ENCODE results near the gene MYDGF.

The MYDGF gene

GRCh38 chr19:4645718-4646117 lies 24.4 kb downstream of the MYDGF start:
- Histone ChIP-seq H3K4me3 (replicated peaks; ENCODE audit: insufficient read depth, low read length) (no peak overlapping the region), H3K27ac (replicated peaks) (no peak overlapping the region), H3K27me3 (ENCODE audit: insufficient read depth, poor library complexity, severe bottlenecking) (no peaks in the 10 kb centered on the region)
- no peak for TF ChIP-seq CTCF (IDR thresholded peaks at IDR 0.05; ENCODE audit: insufficient read depth, low read length)
- TF ChIP-seq SPI1 (IDR thresholded peaks at IDR 0.05; ENCODE audit: borderline replicate concordance, low read depth) = no peak
- TF ChIP-seq POLR2AphosphoS5 (IDR thresholded peaks at IDR 0.05; ENCODE audit: low read depth) = no peak
- TF ChIP-seq, protein P1, sequence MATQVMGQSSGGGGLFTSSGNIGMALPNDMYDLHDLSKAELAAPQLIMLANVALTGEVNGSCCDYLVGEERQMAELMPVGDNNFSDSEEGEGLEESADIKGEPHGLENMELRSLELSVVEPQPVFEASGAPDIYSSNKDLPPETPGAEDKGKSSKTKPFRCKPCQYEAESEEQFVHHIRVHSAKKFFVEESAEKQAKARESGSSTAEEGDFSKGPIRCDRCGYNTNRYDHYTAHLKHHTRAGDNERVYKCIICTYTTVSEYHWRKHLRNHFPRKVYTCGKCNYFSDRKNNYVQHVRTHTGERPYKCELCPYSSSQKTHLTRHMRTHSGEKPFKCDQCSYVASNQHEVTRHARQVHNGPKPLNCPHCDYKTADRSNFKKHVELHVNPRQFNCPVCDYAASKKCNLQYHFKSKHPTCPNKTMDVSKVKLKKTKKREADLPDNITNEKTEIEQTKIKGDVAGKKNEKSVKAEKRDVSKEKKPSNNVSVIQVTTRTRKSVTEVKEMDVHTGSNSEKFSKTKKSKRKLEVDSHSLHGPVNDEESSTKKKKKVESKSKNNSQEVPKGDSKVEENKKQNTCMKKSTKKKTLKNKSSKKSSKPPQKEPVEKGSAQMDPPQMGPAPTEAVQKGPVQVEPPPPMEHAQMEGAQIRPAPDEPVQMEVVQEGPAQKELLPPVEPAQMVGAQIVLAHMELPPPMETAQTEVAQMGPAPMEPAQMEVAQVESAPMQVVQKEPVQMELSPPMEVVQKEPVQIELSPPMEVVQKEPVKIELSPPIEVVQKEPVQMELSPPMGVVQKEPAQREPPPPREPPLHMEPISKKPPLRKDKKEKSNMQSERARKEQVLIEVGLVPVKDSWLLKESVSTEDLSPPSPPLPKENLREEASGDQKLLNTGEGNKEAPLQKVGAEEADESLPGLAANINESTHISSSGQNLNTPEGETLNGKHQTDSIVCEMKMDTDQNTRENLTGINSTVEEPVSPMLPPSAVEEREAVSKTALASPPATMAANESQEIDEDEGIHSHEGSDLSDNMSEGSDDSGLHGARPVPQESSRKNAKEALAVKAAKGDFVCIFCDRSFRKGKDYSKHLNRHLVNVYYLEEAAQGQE (IDR thresholded peaks at IDR 0.05; ENCODE audit: insufficient replicate concordance, low read depth) = no peak
- TF ChIP-seq GABPA (IDR thresholded peaks at IDR 0.05; ENCODE audit: low read depth) = no peak
- no peak for DNase-seq (ENCODE audit: low read depth in 1 of 2, low spot score in 1 of 2)

DNA sequence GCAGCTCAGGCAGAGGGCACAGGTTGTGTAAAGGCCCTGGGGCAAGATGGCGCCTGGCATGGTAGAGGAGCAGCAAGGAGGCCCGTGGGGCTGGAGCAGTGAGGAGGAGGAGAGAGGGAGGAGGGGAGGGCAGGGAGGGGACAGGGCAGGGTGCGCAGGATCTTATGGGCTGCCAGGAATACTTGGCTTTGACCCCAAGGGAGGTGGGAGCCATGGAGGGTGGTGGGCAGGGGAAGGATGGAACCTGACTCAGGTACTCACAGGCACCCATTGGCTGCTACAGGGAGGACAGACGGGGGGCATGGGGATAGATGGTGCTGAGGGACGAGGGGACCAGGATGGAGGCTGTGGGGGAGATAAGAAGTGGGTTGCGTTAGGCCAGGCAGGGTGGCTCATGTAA lies 27.5 kb downstream of the MYDGF start:
- H3K4me3 ChIP-seq (replicated peaks; ENCODE audit: insufficient read depth, low read length) = no peak overlapping the region
- no peak for DNase-seq (ENCODE audit: low read depth in 1 of 2, low spot score in 1 of 2)
- H3K27me3 ChIP-seq (ENCODE audit: insufficient read depth, poor library complexity, severe bottlenecking) = no peaks in the 10 kb centered on the region
- no peak overlapping the region for H3K27ac ChIP-seq (replicated peaks)
- TF ChIP-seq, protein P1 (IDR thresholded peaks at IDR 0.05; ENCODE audit: insufficient replicate concordance, low read depth) = no peak
- TF ChIP-seq SPI1 (IDR thresholded peaks at IDR 0.05; ENCODE audit: borderline replicate concordance, low read depth) (no peak), GABPA (IDR thresholded peaks at IDR 0.05; ENCODE audit: low read depth) (no peak), POLR2AphosphoS5 (IDR thresholded peaks at IDR 0.05; ENCODE audit: low read depth) (no peak), CTCF (IDR thresholded peaks at IDR 0.05; ENCODE audit: insufficient read depth, low read length) (no peak)

DNA sequence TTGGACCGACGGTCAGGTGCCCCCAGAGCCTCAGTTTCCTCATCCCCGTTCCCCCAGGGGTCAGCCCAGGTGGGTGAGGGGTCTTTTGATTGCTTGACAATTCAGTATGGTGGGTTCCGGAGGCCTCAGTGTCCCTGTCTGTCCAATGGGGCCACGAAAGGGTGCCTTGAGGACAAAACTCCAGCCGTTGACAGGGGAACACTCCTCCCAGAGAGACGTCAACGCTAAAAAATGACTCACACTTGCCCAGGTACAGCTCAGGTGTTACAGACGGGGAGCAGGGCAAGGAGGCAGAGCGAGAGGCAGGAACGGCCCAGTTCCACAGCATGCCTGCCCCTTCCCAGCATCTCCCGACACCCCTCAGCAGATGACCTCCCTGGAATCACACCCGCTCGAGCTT lies 29.0 kb downstream of the MYDGF start:
- H3K27ac ChIP-seq (replicated peaks) = no peak overlapping the region
- TF ChIP-seq GABPA (IDR thresholded peaks at IDR 0.05; ENCODE audit: low read depth) (no peak), POLR2AphosphoS5 (IDR thresholded peaks at IDR 0.05; ENCODE audit: low read depth) (no peak), CTCF (IDR thresholded peaks at IDR 0.05; ENCODE audit: insufficient read depth, low read length) (no peak), SPI1 (IDR thresholded peaks at IDR 0.05; ENCODE audit: borderline replicate concordance, low read depth) (no peak)
- TF ChIP-seq, protein P1 (IDR thresholded peaks at IDR 0.05; ENCODE audit: insufficient replicate concordance, low read depth) = no peak

More for the DNA sequence above, 29.0 kb downstream of the MYDGF start:
- DNase-seq (ENCODE audit: low read depth in 1 of 2, low spot score in 1 of 2) = no peak
- Histone ChIP-seq H3K4me3 (replicated peaks; ENCODE audit: insufficient read depth, low read length) (no peak overlapping the region), H3K27me3 (ENCODE audit: insufficient read depth, poor library complexity, severe bottlenecking) (no peaks in the 10 kb centered on the region)
